ENCODE results near the gene SETD7.

- no peak for TF ChIP-seq POLR2AphosphoS5 (IDR thresholded peaks at IDR 0.05; ENCODE audit: borderline replicate concordance, low read depth, low read length)
- no peak for TF ChIP-seq EZH2 (IDR thresholded peaks at IDR 0.05)
These were observed 11.3 kb upstream of the SETD7 start for GRCh38 chr4:139567159-139567870.
